ENCODE measurements around the gene ZSCAN9. TPM values are rescaled to one million over a fixed set of nuclear protein-coding genes. Genes with fewer than 3 reads are reported as not detected.

ZSCAN9 gene
- total RNA-seq: 3.7 TPM

- no peaks in the 10 kb centered on the region for H3K27me3 ChIP-seq
- peaks cover 0 to 4% of the 10 kb centered on the region in 2 donors for H3K4me1 ChIP-seq
- TF ChIP-seq CTCF (IDR thresholded peaks at IDR 0.05): no peak
- H3K27ac ChIP-seq: peak within 1 kb of the TSS; percentile 75 to 80
- H3K9me3 ChIP-seq: no peaks in the 10 kb centered on the region
- DNase-seq (ENCODE audit: low spot score in 2 of 2): peak; percentile 44 to 95
- peak within 1 kb of the TSS; percentile 67 to 73 for H3K4me3 ChIP-seq
- H3K36me3 ChIP-seq: peaks cover 16 to 32% of the 10 kb centered on the region in 2 donors
- intact Hi-C loops (cut with DNase I): loop anchor here (1.0 to 10.0 kb wide), 6 partner anchors 27 to 320 kb away; partner anchors contain the start of genes ZKSCAN4, ZKSCAN8, ZSCAN26 and ZSCAN31
Measured at GRCh38 chr6:28225056-28225834, at the start of gene ZSCAN9. ZSCAN9 (plus strand) TSS chr6:28225275; CDS start chr6:28227085, 1,810 bp downstream.

- intact Hi-C loops (cut with DNase I): no loop called here
- DNase-seq (ENCODE audit: low spot score in 2 of 2): no peak
- Histone ChIP-seq H3K9me3 (peaks cover 0 to 4% of the 10 kb centered on the region in 2 donors), H3K27me3 (no peaks in the 10 kb centered on the region), H3K36me3 (no peaks in the 10 kb centered on the region), H3K27ac (no peak overlapping the region), H3K4me3 (no peak overlapping the region), H3K4me1 (no peaks in the 10 kb centered on the region)
- no peak for TF ChIP-seq CTCF (IDR thresholded peaks at IDR 0.05)
Measured at GRCh38 chr6:28176373-28176772, 48.7 kb upstream of the ZSCAN9 start.

GRCh38 chr6:28182255-28182654, 42.8 kb upstream of the ZSCAN9 start:
- Histone ChIP-seq H3K36me3 (no peaks in the 10 kb centered on the region), H3K4me3 (no peak overlapping the region), H3K4me1 (no peaks in the 10 kb centered on the region), H3K9me3 (peaks cover 0 to under 1% of the 10 kb centered on the region in 2 donors), H3K27me3 (no peaks in the 10 kb centered on the region), H3K27ac (no peak overlapping the region)
- no peak for TF ChIP-seq CTCF (IDR thresholded peaks at IDR 0.05)
- no peak for DNase-seq (ENCODE audit: low spot score in 2 of 2)
- intact Hi-C loops (cut with DNase I): no loop called here

- intact Hi-C loops (cut with DNase I): no loop called here
Measured at GRCh38 chr6:28188111-28188979, 36.7 kb upstream of the ZSCAN9 start.

GRCh38 chr6:28200020-28200419, 25.1 kb upstream of the ZSCAN9 start:
- intact Hi-C loops (cut with DNase I): no loop called here
- DNase-seq (ENCODE audit: low spot score in 2 of 2): no peak
- TF ChIP-seq CTCF (IDR thresholded peaks at IDR 0.05): no peak
- no peak overlapping the region for H3K27ac ChIP-seq
- H3K9me3 ChIP-seq: peaks cover 0 to 18% of the 10 kb centered on the region in 2 donors
- H3K4me3 ChIP-seq: no peak overlapping the region
- no peaks in the 10 kb centered on the region for H3K27me3 ChIP-seq
- H3K36me3 ChIP-seq: no peaks in the 10 kb centered on the region
- H3K4me1 ChIP-seq: no peaks in the 10 kb centered on the region

More at GRCh38 chr6:28188111-28188979, 36.7 kb upstream of the ZSCAN9 start:
- DNase-seq (ENCODE audit: low spot score in 2 of 2): no peak
- TF ChIP-seq CTCF (IDR thresholded peaks at IDR 0.05): no peak
- H3K4me1 ChIP-seq: no peaks in the 10 kb centered on the region
- peaks cover 4 to 26% of the 10 kb centered on the region in 2 donors for H3K9me3 ChIP-seq
- H3K36me3 ChIP-seq: no peaks in the 10 kb centered on the region
- H3K27ac ChIP-seq: no peak overlapping the region
- H3K27me3 ChIP-seq: no peaks in the 10 kb centered on the region
- H3K4me3 ChIP-seq: no peak overlapping the region
